Right ventricle myocardium superior (tissue), 1 donor: ENCODE measurements around the gene FAM229B. TPM values are rescaled to one million over a fixed set of nuclear protein-coding genes. Genes with fewer than 3 reads are reported as not detected.
"Not testable (repeated sequence)": the region's sequence is repeated elsewhere in the genome, so short reads cannot be mapped to it uniquely, and the experiment has no call there.

Source experiments
- ATAC-seq: fragments of 200-7000 bp; cut with Tn5 transposase; one replicate; pipeline ENCODE4 v1.9.1; 2020; ENCODE audit warnings: mild to moderate bottlenecking; ENCODE audit not compliant: poor library complexity
- DNase-seq: peaks from one replicate; pipeline ENCODE4 v3.0.0-alpha.2; 2020
- intact Hi-C: fragments of 100-400 bp; cut with DNase I; formaldehyde crosslinking; loops from one replicate; pipeline ENCODE4 v1.11.2; 2022
- long read RNA-seq: library from polyadenylated mRNA; unstranded; transcript quantifications from one replicate; pipeline ENCODE4 v2.0.0, GENCODE V29; 2021
- total RNA-seq: library from RNA; stranded (reverse); fragmentation: NEBNext Ultra II Directional; extraction: Animal tissue kit (Norgen Biotek cat#: 25700); gene quantifications from one replicate; pipeline ENCODE4 v1.2.1, GENCODE V29; 2021
- donor health status: DM: no; HTN: yes; CAD: no; lungs with severe emphysema.

The FAM229B gene, protein sequence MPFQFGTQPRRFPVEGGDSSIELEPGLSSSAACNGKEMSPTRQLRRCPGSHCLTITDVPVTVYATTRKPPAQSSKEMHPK
- 86.6 TPM for total RNA-seq
- long read RNA-seq, transcript FAM229B-201 (4 exons, 2,543 nt) = major isoform, 31 of 36 reads
- long read RNA-seq, partial matches to known transcripts = 1 of 36 reads
- long read RNA-seq, other reads (novel, unspliced or antisense) = 4 of 36 reads

DNA sequence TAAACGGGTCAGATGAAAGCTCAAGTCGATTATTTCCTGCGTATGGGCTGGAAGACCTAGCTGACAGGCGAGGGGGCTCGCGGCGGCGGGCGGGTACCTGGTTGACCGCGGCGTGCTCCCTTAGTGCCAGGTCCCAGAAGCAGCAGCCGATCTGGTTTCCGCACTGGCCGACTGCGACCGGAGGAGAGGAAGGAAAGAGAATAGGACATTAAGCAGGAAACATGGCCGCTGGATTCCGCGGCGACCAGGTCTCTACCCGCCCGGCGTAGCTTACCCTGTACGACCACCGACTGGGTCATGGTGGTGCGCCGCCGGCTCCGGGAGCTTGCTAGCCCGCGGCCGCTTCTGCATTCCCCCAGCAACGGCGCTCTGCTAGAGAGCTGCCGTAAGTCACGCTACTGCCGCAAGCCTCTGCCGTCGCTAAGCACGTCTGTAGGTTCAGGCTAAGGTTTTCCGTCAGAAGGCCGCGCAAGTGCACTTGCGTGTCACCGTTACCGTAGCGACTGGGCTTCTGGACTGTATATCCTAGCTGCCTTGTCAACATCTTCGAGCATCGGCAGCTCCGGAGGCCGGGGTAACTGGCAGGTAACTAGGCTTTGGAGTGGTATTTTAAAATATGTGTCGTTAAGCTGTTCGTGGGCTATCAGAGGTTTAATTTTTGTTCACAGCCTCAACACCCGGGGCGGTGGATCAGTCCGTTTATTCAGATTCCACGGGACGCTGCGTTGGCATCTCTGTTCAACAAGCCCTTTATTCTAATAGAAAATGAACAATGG lies at the start of gene FAM229B, which contains the start of gene TUBE1:
FAM229B (plus strand) TSS at position 456 of the 776 bp plus-strand sequence. CDS start 11,693 bp downstream, outside the sequence.
TUBE1 (minus strand) TSS at position 347 of the 776 bp plus-strand sequence; CDS start at position 299, 48 bp downstream.
- ATAC-seq (peak; percentile 93), DNase-seq (peak; percentile 94)
- intact Hi-C loops = no loop called here

DNA sequence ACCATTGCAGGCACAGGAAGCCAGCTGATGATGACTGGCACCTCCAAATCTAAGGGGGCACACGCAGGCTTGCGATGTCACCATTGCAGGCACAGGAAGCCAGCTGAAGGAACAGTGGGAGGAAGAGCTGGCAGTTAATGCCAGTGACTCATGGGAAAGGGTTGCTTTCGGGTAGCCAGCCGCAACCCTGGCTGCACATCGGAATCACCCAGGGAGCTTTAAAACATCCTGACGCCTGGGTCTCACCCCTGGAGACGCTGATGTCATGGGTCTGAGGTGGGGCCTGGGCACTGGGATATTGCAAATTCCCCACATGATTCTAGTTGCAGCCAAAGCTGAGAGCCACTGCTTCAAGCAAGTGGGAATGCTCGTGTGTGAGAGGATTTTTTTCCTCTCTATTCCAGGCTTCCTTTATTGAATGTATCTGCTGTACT lies 49.6 kb upstream of the FAM229B start:
- ATAC-seq (peak; percentile 87), DNase-seq (peak; percentile 79)
- intact Hi-C loops = no loop called here

DNA sequence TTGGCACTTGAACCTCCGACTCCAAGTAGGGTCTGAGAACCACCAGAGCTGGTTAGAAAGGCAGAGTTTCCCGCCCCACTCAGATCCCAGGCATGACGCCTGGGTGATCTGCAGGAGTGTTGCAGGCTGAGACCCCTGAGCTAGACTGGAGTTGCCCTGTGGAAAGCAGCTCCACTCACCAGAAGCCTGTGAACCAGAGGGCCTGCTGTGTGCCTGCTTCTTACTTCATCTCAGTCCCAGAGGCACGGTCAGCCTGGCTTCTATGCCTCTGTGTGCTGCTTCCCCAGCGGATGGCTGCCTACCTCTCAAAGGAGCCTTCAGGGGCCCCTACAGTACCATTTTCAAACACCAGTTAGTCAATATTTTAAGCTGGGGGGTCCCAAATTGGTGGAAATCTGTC lies 49.1 kb upstream of the FAM229B start:
- ATAC-seq (no peak), DNase-seq (peak; percentile 45)
- intact Hi-C loops = no loop called here

DNA sequence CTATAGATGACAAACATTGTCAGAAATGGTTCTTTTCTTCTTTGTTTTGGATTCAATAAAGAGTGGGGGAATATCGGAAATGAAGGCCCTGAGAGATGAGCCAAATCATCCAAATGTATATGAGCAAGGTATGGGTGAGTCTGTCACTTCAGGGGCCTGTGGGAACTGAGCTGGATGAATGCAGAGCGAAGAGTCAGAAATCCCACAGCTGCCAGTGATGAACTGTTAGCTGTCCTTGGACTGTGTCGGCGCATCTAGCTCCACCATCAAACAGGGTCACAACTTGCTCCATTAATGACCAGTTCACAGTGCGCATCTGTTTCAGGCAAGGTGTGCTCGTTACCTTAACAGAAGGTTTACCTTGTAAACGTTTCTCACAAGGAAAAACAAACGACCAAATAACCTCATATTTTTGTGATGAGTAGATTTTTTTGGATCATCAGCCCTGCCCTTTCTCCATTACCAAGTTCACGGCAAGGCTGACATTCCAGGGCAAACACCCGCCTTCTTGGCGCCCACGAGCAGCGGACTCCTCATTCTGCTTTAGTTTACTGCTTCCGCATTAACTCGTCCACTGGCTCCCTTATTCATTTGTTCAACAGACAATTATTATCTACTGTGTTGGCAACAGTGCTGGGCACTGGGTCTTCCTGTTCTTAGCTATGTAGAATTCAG lies 48.5 kb upstream of the FAM229B start:
- ATAC-seq (no peak), DNase-seq (no peak)
- intact Hi-C loops = no loop called here

DNA sequence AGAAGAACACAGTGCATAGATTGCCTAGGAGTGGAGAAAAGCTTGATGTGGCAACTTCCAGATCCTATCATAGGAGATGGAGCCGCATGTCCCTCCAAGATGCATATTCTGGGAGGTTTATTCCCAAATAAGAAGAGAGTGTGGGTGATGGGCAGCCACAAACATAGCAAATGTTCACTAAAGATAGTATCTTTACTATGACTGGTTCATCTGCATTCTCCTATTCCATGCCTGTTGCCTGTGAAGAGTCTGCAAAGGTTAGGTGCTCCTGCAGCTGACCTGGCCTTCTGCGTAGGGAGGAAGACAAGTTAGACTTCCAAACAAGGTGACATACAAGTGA lies 48.0 kb upstream of the FAM229B start:
- intact Hi-C loops = no loop called here
- ATAC-seq = no peak
- DNase-seq = no peak

DNA sequence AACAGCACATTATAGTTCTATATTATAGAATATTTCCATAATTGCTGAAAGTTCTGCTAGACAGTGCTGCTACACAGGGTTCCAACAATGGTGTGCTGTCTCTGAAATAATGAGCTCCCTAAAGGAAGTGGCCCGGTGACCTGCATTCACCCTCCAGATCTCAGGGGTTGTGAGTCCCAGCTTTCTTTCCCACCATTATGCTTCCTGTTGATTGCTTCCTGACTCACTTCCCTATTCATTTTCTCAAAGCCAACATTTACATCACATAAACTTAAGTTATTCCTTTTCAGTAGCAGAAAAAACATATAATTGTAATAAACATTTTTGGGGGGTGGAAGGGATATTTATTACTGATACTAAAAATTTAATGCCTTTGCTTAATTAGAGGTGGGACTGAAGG lies 46.4 kb upstream of the FAM229B start:
- intact Hi-C loops = no loop called here
- DNase-seq (no peak), ATAC-seq (no peak)

DNA sequence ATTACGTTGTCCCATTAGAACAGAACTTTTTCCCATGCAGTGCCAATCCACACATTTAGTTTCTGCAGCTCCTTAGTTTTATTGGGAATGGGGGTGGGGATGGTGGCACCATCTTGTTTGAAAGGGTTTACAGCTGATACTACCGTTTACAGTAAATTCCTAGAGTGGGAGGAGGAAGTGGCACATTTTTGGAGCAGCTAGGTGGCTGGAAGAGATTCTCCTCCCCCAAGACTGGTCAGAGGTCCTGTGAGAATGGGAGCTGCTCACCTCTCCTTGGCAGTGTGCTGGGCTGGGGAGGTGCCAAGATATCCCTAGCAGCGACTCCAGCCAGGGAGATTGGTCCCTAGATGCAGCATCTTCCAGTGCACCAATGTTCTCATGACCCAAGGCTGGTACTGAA lies 45.9 kb upstream of the FAM229B start:
- intact Hi-C loops = no loop called here
- DNase-seq (no peak), ATAC-seq (no peak)

DNA sequence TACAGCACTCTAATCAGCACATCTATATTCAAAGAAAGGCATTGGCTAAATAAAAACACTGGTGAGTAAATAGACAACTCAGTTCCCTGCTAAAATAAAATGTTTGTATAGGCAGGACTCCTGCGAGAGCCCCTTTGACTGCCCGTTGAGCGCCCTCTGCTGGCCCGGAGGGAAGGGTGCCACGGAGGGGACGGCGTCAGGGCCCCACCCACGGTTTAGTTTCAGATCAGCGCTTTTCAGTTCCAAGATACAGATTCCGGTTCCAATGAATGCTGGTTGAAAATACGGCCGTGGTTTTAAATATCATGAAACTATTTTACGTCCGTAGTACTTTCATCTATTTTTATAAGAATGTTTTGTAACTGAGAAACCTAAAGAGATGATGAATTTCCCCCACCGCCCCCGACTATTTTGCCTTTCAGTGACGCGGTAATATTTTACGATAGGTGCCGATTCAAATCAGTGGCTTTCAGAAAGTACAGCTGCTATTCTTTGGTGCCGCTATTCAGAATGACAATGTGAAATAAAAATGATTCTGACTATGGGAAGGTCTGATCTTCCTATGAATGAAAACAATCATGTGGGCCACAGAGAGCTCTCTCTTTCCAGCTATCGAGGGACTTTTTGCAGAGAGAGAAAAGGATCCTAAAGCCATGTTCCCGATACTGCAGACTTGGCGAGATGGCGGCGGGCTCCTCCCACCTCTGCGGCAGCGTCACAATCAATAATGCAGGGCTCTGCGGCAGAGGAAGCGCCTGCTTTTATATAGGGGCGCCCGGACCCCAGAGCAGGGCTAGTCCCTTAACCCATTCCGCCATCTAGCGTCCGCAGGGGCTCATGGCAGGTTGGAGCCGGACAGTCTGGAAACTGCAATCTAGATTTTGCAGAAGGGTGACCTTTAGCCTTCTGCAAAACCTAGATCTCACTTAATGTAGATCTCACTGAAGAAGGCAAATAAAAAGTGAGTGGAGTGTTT lies 44.1 kb upstream of the FAM229B start:
- DNase-seq (peak; percentile 93), ATAC-seq (peak; percentile 96)
- intact Hi-C loops = loop anchor here (2.0 kb wide), 1 partner anchor 333 kb away; no protein-coding TSS in a partner anchor

DNA sequence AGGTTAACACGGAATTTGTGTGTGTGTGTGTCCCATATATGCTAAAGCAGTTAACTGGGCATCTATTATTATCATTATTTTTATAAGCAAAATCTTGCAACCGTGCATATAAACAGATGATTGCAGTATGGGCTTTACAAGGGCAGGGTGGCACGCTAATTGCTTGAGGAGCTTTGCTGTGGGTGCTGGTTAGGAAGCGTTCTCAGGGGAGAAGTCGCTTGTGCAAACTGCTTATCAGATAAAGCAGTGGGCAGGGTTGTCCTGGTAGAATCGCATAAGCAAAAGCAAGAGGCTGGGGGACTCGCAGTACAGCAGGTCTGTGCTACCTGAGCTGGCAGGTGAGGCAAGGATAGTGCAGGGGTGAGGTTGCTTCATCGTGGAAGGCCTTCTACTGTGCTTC lies 43.2 kb upstream of the FAM229B start:
- DNase-seq (no peak), ATAC-seq (no peak)
- intact Hi-C loops = no loop called here

DNA sequence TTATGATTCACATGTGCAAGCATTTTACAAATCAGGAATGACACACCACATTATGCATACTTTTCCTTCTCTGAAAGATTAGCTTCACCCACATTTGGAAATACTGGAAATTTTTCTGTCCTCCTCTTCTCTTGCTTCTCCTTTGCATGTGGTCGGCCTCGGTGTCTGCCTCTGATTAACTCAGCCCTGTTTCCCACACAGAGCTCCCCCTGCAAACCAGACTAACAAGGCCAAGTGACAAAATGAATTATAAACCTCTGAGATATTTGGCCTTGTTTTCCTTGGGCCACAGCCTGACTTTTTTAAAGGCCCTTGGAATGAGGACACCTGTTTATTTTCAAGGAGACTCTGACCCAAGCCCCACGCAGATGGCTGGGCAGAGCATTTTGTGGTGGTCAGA lies 42.5 kb upstream of the FAM229B start:
- DNase-seq = no peak
- intact Hi-C loops = no loop called here
- ATAC-seq = no peak

DNA sequence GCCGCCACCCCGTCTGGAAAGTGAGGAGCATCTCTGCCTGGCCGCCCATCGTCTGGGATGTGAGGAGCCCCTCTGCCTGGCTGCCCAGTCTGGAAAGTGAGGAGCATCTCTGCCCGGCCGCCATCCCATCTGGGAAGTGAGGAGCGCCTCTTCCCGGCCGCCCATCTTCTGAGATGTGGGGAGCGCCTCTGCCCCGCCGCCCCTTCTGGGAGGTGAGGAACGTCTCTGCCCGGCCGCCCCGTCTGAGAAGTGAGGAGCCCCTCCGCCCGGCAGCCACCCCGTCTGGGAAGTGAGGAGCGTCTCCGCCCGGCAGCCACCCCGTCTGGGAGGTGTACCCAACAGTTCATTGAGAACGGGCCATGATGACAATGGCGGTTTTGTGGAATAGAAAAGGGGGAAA lies 39.9 kb upstream of the FAM229B start:
- ATAC-seq, intact Hi-C loops: not testable (repeated sequence)

DNA sequence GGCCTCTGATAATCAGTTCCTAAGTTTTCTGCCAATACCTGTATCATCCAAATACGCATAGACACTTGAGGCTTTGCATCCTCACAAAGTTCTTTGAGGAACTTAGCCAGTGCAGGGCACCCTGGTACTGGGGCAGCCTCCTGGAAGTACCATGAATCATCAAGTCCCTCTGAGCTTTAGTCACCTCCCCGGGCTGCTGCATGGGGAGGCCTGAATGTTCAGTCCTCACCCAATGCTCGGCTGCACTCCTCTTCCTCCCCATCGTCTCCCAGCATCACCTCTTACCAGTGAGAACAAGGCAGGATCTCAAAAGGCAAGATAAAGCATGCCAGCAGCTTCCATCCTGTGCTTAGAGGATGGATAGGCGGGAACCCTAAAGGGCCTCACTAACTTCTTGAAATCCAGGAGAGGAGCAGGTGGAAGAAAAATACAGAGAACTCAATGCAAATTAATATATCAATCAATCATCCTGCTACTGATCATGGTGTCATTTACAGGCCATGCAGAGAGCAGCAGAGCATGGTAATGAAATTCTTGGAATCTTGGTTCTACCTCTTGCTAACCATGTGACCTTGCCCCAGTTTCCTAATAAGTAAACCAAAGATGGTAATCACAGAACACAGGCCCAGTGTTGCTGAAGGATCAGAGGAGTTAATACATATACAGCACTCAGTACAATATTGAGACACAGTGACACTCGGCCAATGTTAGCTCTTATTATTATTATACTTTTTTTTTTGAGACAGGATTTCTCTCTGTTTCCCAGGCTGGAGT lies 38.2 kb upstream of the FAM229B start:
- DNase-seq = no peak
- intact Hi-C loops = no loop called here

More for the DNA sequence above, 39.9 kb upstream of the FAM229B start:
- DNase-seq = not testable (repeated sequence)

DNA sequence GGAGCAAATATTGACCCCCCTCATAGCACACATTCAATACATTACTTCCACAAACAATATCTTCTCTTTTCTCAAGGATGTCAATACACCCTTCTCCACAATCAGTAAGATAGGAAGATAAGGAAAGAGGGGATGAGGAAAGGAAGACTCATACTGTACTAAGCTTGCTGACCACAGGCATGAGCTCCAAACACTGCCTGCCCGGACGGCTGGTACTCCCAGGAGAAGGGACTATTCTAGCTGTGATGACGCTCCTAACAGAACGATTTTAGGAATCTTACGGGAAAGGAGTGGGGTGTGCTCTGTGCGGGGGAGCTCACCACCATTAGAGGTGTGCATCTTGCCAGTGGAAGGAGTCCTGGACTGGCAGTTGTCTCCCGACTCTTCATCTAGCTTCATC lies 37.4 kb upstream of the FAM229B start:
- DNase-seq (no peak), ATAC-seq (no peak)
- intact Hi-C loops = no loop called here

More for the DNA sequence above, 38.2 kb upstream of the FAM229B start:
- ATAC-seq = no peak

DNA sequence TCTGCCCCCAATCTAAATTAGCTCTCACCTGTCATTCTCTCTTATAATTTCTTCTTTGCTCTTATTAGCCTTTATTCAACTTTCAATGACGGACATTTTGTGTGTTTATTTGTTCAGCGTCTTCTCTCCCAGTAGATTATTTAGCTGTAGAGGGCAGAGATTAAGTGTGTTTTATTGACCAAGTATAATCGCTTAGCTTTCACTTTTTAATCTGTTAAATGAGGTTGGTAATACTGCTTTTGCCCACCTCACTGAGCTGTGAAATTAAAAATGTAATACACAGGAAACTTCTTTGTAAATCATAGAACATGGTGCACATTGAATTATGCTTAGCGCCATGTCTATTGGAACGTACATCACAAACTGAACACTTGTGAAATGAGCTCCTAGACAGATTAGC lies 37.0 kb upstream of the FAM229B start:
- ATAC-seq (no peak), DNase-seq (no peak)
- intact Hi-C loops = no loop called here

DNA sequence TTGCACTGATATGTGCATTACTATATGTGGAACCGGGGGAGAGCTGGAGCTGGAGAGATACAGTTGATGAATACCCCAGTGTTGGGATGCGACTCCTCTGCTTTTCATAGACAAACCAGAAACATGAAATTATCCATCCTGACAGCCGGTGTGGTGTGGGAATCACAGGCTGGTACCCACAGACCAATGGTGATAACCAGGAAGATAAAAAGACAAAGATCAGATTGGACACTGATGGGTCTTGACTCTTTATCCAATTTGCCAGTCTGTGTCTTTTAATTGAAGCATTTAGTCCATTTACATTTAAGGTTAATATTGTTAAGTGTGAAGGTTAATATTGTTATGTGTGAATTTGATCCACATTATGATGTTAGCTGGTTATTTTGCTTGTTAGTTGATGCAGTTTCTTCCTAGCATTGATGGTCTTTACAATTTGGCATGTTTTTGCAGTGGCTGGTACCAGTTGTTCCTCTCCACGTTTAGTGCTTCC lies 36.1 kb upstream of the FAM229B start:
- DNase-seq, intact Hi-C loops: not testable (repeated sequence)

DNA sequence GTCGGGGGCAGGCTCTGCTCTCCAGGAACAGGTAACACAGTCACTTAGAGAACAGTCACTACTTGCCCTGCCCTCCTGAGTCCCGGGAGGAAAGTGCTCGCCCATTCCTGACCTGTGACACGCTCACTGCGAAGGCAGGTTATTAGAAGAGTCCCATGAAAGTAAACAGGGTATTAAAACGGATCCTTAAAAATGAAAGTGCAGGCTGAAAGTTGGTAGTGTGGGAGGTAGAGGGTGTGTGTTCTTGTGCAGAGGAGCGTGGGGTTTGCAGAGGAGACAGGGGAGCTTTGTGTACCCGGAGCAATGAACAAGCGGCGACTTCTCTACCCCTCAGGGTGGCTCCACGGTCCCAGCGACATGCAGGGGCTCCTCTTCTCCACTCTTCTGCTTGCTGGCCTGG lies 33.4 kb upstream of the FAM229B start, which contains the start of gene CCN6:
CCN6 (plus strand) TSS at position 104 of the 400 bp plus-strand sequence; CDS start at position 358, 254 bp downstream.
- ATAC-seq = no peak
- intact Hi-C loops = no loop called here
- DNase-seq = no peak

More for the DNA sequence above, 36.1 kb upstream of the FAM229B start:
- not testable (repeated sequence) for ATAC-seq

DNA sequence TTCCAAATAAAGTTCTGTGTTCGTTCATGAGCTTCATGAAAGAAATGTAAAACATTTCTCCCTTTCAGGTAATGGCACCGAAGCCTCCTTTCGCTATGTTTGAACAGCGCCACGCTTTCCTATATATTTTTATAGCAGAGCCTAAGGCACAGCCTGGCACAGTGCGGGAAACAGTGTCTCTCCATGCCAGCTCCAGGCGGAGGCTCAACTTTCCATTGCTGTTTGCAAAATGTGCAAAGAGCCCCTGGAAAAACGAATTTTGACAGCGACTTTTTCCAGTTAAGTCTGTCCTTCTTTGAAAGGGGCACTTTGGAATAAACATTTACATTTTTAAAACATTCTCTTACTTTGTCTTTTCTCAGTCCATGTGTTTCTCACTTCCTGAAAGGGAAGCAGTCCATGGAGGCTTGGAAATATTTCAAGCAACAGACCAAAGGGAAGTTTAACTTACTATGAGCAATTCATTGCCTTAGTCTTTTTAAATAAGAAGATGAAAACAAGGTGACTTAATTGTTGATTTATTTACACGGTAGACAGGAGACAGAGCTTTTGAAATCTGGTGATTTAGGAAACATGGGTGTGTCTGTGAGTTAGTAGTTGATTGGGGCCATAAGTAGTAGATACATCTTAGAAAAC lies 32.7 kb upstream of the FAM229B start:
- intact Hi-C loops = no loop called here

More for the DNA sequence above, 32.7 kb upstream of the FAM229B start:
- ATAC-seq = no peak
- no peak for DNase-seq
